Measurements from ENCODE around the gene TAF11L2.
"Not testable (repeated sequence)": the region's sequence is repeated elsewhere in the genome, so short reads cannot be mapped to it uniquely, and the experiment has no call there.

TAF11L2 gene

GRCh38 chr5:17497931-17498330 is at the start of gene TAF11L2:
TSS of gene TAF11L2 (plus strand) at chr5:17498231.
- not testable (repeated sequence) for DNase-seq

DNA sequence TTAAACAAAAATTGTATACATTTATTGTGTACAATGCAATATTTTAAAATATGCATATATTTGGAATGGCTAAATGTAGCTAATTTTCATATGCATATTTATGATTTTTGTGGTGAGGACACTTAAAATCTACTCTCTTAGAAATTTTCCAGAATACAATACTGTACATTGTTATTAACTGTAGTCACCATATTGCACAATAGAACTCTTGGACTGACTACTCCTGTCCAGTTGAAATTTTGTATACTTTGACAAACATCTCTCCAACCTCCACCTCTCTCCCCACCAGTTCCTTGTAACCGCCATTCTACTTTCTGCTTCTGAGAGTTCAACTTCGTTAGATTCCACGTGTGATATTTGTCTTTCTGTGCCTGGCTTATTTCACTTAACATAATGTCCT is 49.2 kb upstream of the TAF11L2 start:
- DNase-seq = no peak

DNA sequence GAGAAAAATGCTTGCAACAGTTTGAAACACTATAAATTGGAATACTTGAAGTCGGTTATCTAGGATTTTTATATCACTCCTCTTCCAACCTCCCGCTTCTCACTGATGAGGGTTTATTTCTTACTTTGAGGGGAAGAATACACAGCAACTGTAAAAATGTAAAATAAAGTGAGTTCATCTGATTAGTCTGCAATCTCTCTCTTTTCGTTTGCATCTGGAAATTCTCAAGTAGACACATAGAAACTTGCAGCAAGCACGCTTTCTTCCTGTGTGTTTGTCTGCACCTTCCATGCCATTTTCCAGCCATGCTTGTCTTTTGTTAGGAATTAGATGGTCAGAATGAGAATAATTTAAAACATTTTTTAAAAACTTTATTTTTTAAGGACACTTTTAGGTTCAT is 45.1 kb upstream of the TAF11L2 start:
- no peak for DNase-seq

GRCh38 chr5:17455942-17456341 is 42.1 kb upstream of the TAF11L2 start:
- DNase-seq = no peak

DNA sequence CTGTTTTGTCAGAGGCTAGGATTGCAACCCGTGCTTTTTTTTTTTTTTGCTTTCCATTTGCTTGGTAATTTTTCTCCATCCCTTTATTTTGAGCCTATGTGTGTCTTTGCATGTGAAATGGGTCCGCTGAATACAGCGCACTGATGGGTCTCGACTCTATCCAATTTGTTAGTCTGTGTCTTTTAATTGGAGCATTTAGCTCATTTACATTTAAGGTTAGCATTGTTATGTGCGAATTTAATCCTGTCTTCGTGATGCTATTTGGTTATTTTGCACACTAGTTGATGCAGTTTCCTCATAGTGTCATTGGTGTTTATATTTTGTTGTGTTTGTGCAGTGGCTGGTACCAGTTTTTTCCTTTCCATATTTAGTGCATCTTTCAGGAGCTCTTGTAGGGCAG is 36.2 kb upstream of the TAF11L2 start:
- no peak for DNase-seq

DNA sequence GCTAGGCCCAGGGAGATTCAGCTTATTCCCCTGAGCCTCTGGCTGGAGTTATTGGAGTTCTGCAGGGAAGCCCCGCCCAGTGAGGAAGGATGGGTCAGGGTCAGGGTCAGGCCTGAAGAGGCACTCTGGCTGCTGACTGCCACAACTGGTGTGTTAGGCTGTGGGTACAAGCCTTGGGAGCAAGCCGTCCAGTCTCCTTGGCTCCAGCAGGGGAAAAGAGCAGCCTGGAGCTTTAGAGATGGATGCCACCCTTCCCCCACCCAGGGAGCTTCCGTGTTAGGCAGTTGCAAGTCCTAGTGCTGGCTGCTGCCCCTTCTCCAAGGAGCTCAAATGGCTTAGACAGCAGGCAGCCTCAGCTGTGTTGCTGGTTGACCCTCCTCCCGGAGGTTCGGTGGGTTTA is 34.4 kb upstream of the TAF11L2 start:
- no peak for DNase-seq

DNA sequence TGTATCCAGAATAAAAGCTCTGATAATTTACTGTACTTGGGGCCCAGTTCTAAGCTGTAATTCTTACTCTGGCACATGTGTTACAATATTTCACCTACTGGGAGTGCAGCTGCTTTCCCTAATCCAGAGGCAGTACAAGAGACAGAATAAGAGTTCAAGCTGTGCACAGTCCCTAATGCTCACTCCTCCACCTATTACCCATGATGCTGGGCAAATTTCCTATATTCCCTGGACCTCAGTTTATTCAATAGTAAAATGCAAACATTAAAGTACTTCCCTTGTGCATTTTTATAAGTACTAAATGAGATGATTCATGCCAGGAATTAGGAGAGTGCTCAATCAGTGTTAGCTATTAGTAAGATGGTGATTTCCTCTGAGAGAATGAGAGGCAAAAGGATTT is 28.0 kb upstream of the TAF11L2 start:
- DNase-seq = no peak

- DNase-seq = not testable (repeated sequence)
Measured at GRCh38 chr5:17475064-17475463, 23.0 kb upstream of the TAF11L2 start.

DNA sequence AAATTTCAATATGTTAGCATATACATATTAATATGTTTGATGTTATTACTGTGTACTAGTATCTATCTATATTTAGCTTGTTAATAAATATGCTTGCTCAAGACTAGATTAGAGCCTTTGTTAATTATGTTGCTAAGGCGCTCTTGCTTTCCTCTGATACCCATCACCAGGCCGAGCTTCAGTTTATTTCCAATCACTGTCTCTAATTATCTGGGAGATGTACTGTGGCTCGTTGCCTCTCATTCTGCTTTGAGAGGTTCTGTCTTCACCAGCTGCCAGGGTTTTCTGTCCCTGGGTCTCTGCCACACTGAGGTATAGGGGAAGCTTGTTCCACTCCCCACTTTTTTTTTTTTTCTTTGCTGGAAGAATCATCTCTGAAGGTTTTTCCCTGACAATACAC is 21.0 kb upstream of the TAF11L2 start:
- no peak for DNase-seq

DNA sequence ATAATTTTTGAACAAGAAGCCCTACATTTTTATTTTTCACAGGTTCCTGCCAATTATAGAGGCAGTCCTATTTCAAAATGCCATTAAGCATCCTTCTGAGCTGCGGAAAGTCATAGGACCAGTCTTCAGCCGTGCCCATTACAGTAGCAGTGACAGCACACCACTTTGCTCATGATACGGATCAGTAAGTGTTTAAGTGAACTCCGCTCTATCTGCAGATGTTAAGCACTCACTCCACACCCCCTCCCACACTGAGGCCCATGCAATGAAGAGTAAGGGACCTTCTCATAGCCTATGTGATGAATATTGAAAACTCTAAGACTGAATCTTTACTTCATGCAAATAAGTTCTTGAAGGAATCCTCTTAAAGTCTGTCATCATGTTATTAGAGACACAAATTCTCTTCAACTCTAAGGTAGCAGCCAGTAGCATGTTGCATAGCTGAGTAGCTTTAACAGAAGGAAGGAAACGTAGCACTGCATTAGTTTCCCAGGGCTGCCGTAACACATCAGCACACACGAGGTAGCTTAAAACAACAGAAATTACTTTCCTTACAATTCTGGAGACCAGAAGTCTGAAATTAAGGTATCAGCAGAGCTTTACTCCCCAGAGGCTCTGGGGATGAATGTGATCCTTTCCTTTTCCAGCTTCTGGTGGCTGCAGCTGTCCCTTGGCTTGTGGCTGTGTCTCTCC is 20.3 kb upstream of the TAF11L2 start:
- DNase-seq = no peak

DNA sequence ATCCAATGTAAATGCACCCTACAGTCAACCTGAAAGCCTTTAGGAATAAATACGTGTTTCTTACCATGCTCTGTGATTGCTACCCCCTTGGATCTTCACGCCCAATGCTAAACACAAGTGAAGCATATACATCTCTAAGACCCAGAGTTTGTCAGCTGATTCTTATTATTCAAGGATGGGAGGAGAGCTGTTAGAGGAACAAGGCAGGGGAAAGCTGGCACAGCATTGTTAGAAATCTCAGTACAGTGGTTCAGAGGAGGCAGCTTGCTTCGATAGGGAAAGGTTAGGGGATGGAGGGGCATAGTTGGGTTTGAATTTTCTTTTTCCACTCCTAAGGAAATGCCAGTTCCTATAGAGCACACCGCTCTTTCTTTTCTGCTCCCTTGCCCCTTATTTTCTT is 16.7 kb upstream of the TAF11L2 start:
- no peak for DNase-seq

GRCh38 chr5:17482790-17483189 is 15.2 kb upstream of the TAF11L2 start:
- DNase-seq = no peak

- DNase-seq = not testable (repeated sequence)
Measured at GRCh38 chr5:17486464-17487173, 11.4 kb upstream of the TAF11L2 start.

DNA sequence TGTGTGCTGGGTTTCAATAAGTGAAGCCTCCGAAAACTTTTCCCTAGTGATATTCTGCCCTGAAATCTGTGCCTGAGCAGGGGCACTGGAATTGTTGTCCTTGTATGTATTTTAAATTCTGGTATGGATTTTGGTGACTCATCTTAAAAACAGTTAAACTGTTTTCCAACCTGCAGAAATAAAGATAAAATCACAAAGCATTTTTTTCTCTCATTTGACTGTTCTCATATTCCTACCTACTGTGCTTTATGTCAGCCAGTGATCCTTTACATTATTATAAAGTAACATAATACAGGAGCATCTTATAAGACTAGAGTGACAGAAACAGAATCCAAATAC is 10.9 kb upstream of the TAF11L2 start:
- no peak for DNase-seq

DNA sequence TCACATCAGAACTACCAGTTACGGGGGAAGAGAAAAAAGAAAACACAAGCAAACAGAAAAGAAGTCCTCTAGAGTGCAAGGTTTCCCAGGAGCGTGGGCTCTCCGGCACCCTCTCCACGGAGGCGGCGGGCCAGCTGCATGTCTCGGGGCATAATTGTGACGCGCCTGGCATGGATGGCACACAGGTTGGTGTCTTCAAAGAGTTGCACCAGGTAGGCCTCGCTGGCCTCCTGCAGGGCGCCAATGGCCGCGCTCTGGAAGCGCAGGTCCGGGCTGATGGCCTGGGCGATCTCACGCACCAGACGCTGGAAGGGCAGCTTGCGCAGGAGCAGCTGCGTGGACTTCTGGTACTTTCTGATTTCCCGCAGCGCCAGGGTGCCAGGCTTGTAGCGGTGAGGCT is 6.8 kb upstream of the TAF11L2 start:
- not testable (repeated sequence) for DNase-seq

GRCh38 chr5:17492770-17493169 is 5.3 kb upstream of the TAF11L2 start:
- DNase-seq = no peak

GRCh38 chr5:17497446-17497845 is 585 bp upstream of the TAF11L2 start:
- DNase-seq = no peak

DNA sequence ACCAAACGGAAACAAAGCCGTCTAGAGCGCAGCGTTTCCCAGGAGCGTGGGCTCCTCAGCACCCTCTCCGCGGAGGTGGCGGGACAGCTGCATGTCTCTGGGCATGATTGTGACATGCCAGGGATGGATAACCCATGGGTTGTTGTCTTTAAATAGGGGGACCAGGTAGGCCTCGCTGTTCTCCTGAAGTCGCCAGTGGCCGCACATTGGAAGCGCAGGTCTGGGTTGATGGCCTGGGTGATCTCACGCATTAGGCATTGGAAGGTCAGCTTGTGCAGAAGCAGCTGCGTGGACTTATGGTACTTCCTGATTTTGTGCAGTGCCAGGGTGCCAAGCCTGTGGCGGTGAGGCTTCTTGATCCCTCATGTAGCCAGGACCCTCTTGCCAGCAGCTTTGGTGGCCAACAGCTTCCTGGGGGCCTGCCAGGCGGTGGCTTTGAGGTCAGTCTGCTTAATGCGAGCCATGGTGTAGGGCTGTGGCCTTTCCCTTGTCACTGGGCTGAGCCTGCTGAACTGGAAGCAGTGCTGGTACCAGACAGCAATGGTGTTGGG is 13.8 kb downstream of the TAF11L2 start:
- no peak for DNase-seq

GRCh38 chr5:17517526-17517925 is 19.5 kb downstream of the TAF11L2 start:
- not testable (repeated sequence) for DNase-seq

DNA sequence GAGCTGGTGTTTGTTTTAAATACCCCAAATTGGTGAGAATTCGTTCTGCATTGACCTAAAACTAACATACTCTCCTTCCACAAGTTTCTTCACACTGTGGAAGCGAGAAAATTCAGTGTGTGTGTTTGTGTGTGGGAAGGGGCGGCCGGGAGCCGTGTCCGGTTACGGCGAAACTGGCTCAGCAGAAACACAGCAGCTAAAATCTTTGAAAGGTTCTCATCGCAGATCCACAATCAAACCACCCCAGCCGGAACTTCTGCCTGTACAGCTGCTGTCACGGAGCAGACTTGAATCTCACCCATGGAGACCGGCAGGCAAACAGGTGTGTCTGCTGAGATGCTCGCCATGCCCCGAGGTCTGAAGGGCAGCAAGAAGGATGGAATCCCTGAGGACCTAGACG is 20.0 kb downstream of the TAF11L2 start, which contains the start of gene TAF11L3:
TSS of gene TAF11L3 (plus strand) at position 301 of the 400 bp plus-strand sequence.
- DNase-seq = not testable (repeated sequence)

- not testable (repeated sequence) for DNase-seq
Measured at GRCh38 chr5:17519508-17519907, 21.5 kb downstream of the TAF11L2 start.

- not testable (repeated sequence) for DNase-seq
Measured at GRCh38 chr5:17521501-17521900, 23.5 kb downstream of the TAF11L2 start, which contains the start of gene TAF11L4. TSS of gene TAF11L4 (plus strand) at chr5:17521801.

GRCh38 chr5:17524935-17525334 is 26.9 kb downstream of the TAF11L2 start, which contains the start of gene TAF11L5:
TSS of gene TAF11L5 (plus strand) at chr5:17525235.
- not testable (repeated sequence) for DNase-seq

GRCh38 chr5:17526504-17526903 is 28.5 kb downstream of the TAF11L2 start:
- DNase-seq = not testable (repeated sequence)

Data from NCI-H446 treated with DMSO at 0.1 percent for 48 hours (cell line).